Astrocyte (in vitro differentiated cells and primary cell): ENCODE measurements around the gene COL19A1. TPM values are rescaled to one million over a fixed set of nuclear protein-coding genes. Genes with fewer than 3 reads are reported as not detected.
A peak's percentile ranks its signal among the peaks of the same experiment; 100 is the strongest.

ENCODE experiments used
- DNase-seq: peaks from one replicate; pipeline ENCODE4 v3.0.0-alpha.2; 2010; ENCODE audit warnings: low read depth
- FAIRE-seq: peaks from 2 replicates; lab custom pipeline; 2011; peaks lifted over from hg19 to GRCh38; lab: Jason Lieb, UNC
- H2AFZ ChIP-seq: 2 replicates; pipeline ENCODE4 v1.6.0; 2012; ENCODE audit warnings: low read depth, low read length, inconsistent platforms
- H3K27ac ChIP-seq: 2 replicates; pipeline ENCODE4 v1.5.1; 2011; ENCODE audit warnings: low read depth, low read length, inconsistent platforms
- H3K27me3 ChIP-seq: 2 replicates; pipeline ENCODE4 v1.6.0; 2011; ENCODE audit warnings: low read length, inconsistent platforms; ENCODE audit not compliant: insufficient read depth
- H3K36me3 ChIP-seq: 2 replicates; pipeline ENCODE4 v1.5.1; 2011; ENCODE audit warnings: low read length, inconsistent platforms; ENCODE audit not compliant: insufficient read depth
- H3K4me1 ChIP-seq: 2 replicates; pipeline ENCODE4 v1.5.1; 2011; ENCODE audit warnings: low read length, inconsistent platforms; ENCODE audit not compliant: insufficient read depth
- H3K4me2 ChIP-seq: 2 replicates; pipeline ENCODE4 v1.6.0; 2012; ENCODE audit warnings: low read length, inconsistent platforms
- H3K4me3 ChIP-seq: 2 replicates; pipeline ENCODE4 v1.5.1; 2011; ENCODE audit warnings: low read depth, mild to moderate bottlenecking, low read length, inconsistent platforms; ENCODE audit not compliant: insufficient read depth
- H3K79me2 ChIP-seq: 2 replicates; pipeline ENCODE4 v1.6.0; 2012; ENCODE audit warnings: mild to moderate bottlenecking, low read length, inconsistent platforms; ENCODE audit not compliant: insufficient read depth
- H3K9ac ChIP-seq: 2 replicates; pipeline ENCODE4 v1.6.0; 2012; ENCODE audit warnings: mild to moderate bottlenecking, low read length, inconsistent platforms
- H3K9me3 ChIP-seq: 2 replicates; pipeline ENCODE4 v1.5.1; 2012; ENCODE audit warnings: low read depth, mild to moderate bottlenecking, low read length, inconsistent platforms; ENCODE audit not compliant: insufficient read depth
- H4K20me1 ChIP-seq: 2 replicates; pipeline ENCODE4 v1.6.0; 2012; ENCODE audit warnings: low read length, inconsistent platforms; ENCODE audit not compliant: insufficient read depth
- H3K27ac Mint-ChIP-seq: one replicate; pipeline ENCODE4 v1.8.0; 2021; ENCODE audit warnings: mild to moderate bottlenecking, mixed read lengths; ENCODE audit not compliant: unreplicated experiment
- H3K27me3 Mint-ChIP-seq: one replicate; pipeline ENCODE4 v1.8.0; 2021; ENCODE audit warnings: low read depth, mixed read lengths; ENCODE audit not compliant: unreplicated experiment
- H3K36me3 Mint-ChIP-seq: one replicate; pipeline ENCODE4 v1.8.0; 2021; ENCODE audit warnings: low read depth, mixed read lengths; ENCODE audit not compliant: unreplicated experiment
- H3K4me1 Mint-ChIP-seq: one replicate; pipeline ENCODE4 v1.8.0; 2021; ENCODE audit warnings: low read depth, mixed read lengths; ENCODE audit not compliant: unreplicated experiment
- H3K4me3 Mint-ChIP-seq: one replicate; pipeline ENCODE4 v1.8.0; 2021; ENCODE audit warnings: mild to moderate bottlenecking, moderate library complexity, mixed read lengths; ENCODE audit not compliant: unreplicated experiment
- H3K9me3 Mint-ChIP-seq: one replicate; pipeline ENCODE4 v1.8.0; 2021; ENCODE audit warnings: mild to moderate bottlenecking, mixed read lengths; ENCODE audit not compliant: unreplicated experiment
- CTCF ChIP-seq: IDR thresholded peaks from 2 replicates; pipeline ENCODE4 v1.5.1; 2011; ENCODE audit warnings: low read depth, mild to moderate bottlenecking, inconsistent platforms, low read length, moderate library complexity; ENCODE audit not compliant: insufficient read depth
- EZH2 ChIP-seq: IDR thresholded peaks from 2 replicates; pipeline ENCODE4 v1.6.1; 2012; ENCODE audit warnings: mild to moderate bottlenecking, low read length, inconsistent platforms; ENCODE audit not compliant: insufficient read depth
- total RNA-seq: library from RNA; stranded (reverse); gene quantifications from 2 replicates; pipeline ENCODE4 v1.2.1, GENCODE V29; 2021

COL19A1 gene
- total RNA-seq, 1 donor from 2014 or later, result 0.18 TPM

GRCh38 chr6:69827276-69827893 lies 39.0 kb upstream of the COL19A1 start:
- no peak overlapping the region for H2AFZ ChIP-seq
- DNase-seq (peak; percentile 71), FAIRE-seq (no peak)
- H3K27ac ChIP-seq, result no peak overlapping the region
- H3K79me2 ChIP-seq, result no peaks in the 10 kb centered on the region
- H3K4me1 ChIP-seq, result peaks cover 4% of the 10 kb centered on the region
- no peaks in the 10 kb centered on the region for H3K27me3 Mint-ChIP-seq
- no peaks in the 10 kb centered on the region for H3K9me3 Mint-ChIP-seq
- no peak overlapping the region for H3K27ac Mint-ChIP-seq
- H3K4me3 ChIP-seq, result no peak overlapping the region
- H4K20me1 ChIP-seq, result no peaks in the 10 kb centered on the region
- H3K27me3 ChIP-seq, result no peaks in the 10 kb centered on the region
- H3K4me2 ChIP-seq, result no peak overlapping the region
- no peaks in the 10 kb centered on the region for H3K9me3 ChIP-seq
- H3K36me3 Mint-ChIP-seq, result no peaks in the 10 kb centered on the region
- H3K4me1 Mint-ChIP-seq, result peaks cover 9% of the 10 kb centered on the region
- TF ChIP-seq EZH2, result no peak
- TF ChIP-seq CTCF, result no peak
- H3K36me3 ChIP-seq, result no peaks in the 10 kb centered on the region
- H3K9ac ChIP-seq, result no peak overlapping the region
- H3K4me3 Mint-ChIP-seq, result no peak overlapping the region

GRCh38 chr6:69832558-69832957 lies 33.8 kb upstream of the COL19A1 start:
- H3K4me1 ChIP-seq, result no peaks in the 10 kb centered on the region
- no peak for TF ChIP-seq EZH2
- TF ChIP-seq CTCF, result no peak
- Mint-ChIP-seq H3K4me3 (no peak overlapping the region), H3K27me3 (no peaks in the 10 kb centered on the region), H3K36me3 (no peaks in the 10 kb centered on the region), H3K27ac (no peak overlapping the region), H3K4me1 (peaks cover 3% of the 10 kb centered on the region), H3K9me3 (no peaks in the 10 kb centered on the region)
- H3K27me3 ChIP-seq, result no peaks in the 10 kb centered on the region
- no peak overlapping the region for H3K4me2 ChIP-seq
- no peak overlapping the region for H2AFZ ChIP-seq
- no peak overlapping the region for H3K27ac ChIP-seq
- H3K36me3 ChIP-seq, result no peaks in the 10 kb centered on the region
- no peaks in the 10 kb centered on the region for H4K20me1 ChIP-seq
- FAIRE-seq, result no peak
- no peak overlapping the region for H3K4me3 ChIP-seq
- no peaks in the 10 kb centered on the region for H3K79me2 ChIP-seq
- no peak for DNase-seq
- H3K9me3 ChIP-seq, result no peaks in the 10 kb centered on the region
- no peak overlapping the region for H3K9ac ChIP-seq

GRCh38 chr6:69835414-69836179 lies 30.8 kb upstream of the COL19A1 start:
- Histone ChIP-seq H3K4me2 (peak overlapping the region; percentile 12), H2AFZ (no peak overlapping the region), H3K27me3 (no peaks in the 10 kb centered on the region), H3K27ac (no peak overlapping the region), H3K4me3 (peak overlapping the region; percentile 15), H3K4me1 (no peaks in the 10 kb centered on the region), H3K9me3 (no peaks in the 10 kb centered on the region), H3K9ac (no peak overlapping the region), H4K20me1 (no peaks in the 10 kb centered on the region), H3K36me3 (no peaks in the 10 kb centered on the region), H3K79me2 (no peaks in the 10 kb centered on the region)
- FAIRE-seq (peak; percentile 81), DNase-seq (peak; percentile 47)
- no peaks in the 10 kb centered on the region for H3K4me1 Mint-ChIP-seq
- no peaks in the 10 kb centered on the region for H3K9me3 Mint-ChIP-seq
- H3K27me3 Mint-ChIP-seq, result no peaks in the 10 kb centered on the region
- TF ChIP-seq CTCF (peak; percentile 82), EZH2 (no peak)
- no peaks in the 10 kb centered on the region for H3K36me3 Mint-ChIP-seq
- no peak overlapping the region for H3K27ac Mint-ChIP-seq
- no peak overlapping the region for H3K4me3 Mint-ChIP-seq
